KMS-11 (cell line): ENCODE data around the gene FBXO2.

ENCODE experiments used
- H2AFZ ChIP-seq: fragments of 200-600 bp; sonication (generic); 2 replicates; pipeline ENCODE4 v1.6.1; 2016; ENCODE audit warnings: antibody characterized with exemption, mixed run types, low read depth
- H3K27ac ChIP-seq: fragments of 200-600 bp; sonication (generic); 2 replicates; pipeline ENCODE4 v1.6.1; 2016; ENCODE audit warnings: mild to moderate bottlenecking, mixed run types
- H3K27me3 ChIP-seq: fragments of 200-600 bp; sonication (generic); 2 replicates; pipeline ENCODE4 v1.6.1; 2017; ENCODE audit warnings: mild to moderate bottlenecking, low read depth, mixed run types, moderate library complexity; ENCODE audit not compliant: insufficient read depth
- H3K36me3 ChIP-seq: fragments of 200-600 bp; sonication (generic); 2 replicates; pipeline ENCODE4 v1.6.1; 2017; ENCODE audit warnings: mild to moderate bottlenecking, mixed run types; ENCODE audit not compliant: insufficient read depth
- H3K4me1 ChIP-seq: fragments of 200-600 bp; sonication (generic); 2 replicates; pipeline ENCODE4 v1.6.1; 2016; ENCODE audit warnings: mild to moderate bottlenecking, low read depth, mixed run types; ENCODE audit not compliant: poor library complexity, severe bottlenecking
- H3K4me2 ChIP-seq: fragments of 200-600 bp; sonication (generic); 2 replicates; pipeline ENCODE4 v1.7.0; 2016; ENCODE audit warnings: mild to moderate bottlenecking, mixed run types
- H3K4me3 ChIP-seq: fragments of 200-600 bp; sonication (generic); IDR thresholded peaks from 2 replicates; pipeline ENCODE4 v1.6.1; 2017; ENCODE audit warnings: low read depth, low read length, mixed read lengths; ENCODE audit not compliant: insufficient read depth
- H3K79me2 ChIP-seq: fragments of 200-600 bp; sonication (generic); 2 replicates; pipeline ENCODE4 v1.6.1; 2016; ENCODE audit warnings: low read depth, mixed run types; ENCODE audit not compliant: insufficient read depth
- H3K9ac ChIP-seq: fragments of 200-600 bp; sonication (generic); 2 replicates; pipeline ENCODE4 v1.6.1; 2016; ENCODE audit warnings: mild to moderate bottlenecking, mixed run types
- H4K20me1 ChIP-seq: fragments of 200-600 bp; sonication (generic); 2 replicates; pipeline ENCODE4 v1.6.1; 2016; ENCODE audit warnings: mild to moderate bottlenecking, mixed run types; ENCODE audit not compliant: insufficient read depth
- TF ChIP-seq, protein P1 (sequence below): fragments of 200-600 bp; sonication (generic); conservative IDR thresholded peaks from 2 replicates; pipeline ENCODE4 v1.6.1; 2017; ENCODE audit warnings: low read depth, mild to moderate bottlenecking, antibody characterized with exemption, low read length, moderate library complexity, mixed read lengths

The FBXO2 gene

DNA sequence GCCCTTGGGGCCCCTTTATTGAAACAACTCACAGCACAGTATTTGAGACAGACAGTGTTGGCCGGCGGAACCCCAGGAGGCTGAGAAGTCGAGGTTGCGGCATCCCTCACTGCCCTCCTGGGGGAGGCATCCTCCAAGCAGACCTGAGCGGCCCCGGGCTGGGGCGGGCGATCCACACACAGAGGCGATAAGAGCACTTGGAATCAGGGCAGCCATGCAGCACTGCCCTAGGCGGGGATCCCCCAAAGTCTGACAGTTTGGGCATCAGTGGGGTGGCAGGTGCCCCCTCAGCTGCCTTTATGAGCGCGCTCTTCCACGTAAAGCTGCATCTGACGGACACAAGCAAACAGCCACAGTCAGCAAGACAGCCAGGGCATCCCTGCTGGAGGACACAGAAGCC is 20.3 kb upstream of the FBXO2 start:
- TF ChIP-seq, protein P1, sequence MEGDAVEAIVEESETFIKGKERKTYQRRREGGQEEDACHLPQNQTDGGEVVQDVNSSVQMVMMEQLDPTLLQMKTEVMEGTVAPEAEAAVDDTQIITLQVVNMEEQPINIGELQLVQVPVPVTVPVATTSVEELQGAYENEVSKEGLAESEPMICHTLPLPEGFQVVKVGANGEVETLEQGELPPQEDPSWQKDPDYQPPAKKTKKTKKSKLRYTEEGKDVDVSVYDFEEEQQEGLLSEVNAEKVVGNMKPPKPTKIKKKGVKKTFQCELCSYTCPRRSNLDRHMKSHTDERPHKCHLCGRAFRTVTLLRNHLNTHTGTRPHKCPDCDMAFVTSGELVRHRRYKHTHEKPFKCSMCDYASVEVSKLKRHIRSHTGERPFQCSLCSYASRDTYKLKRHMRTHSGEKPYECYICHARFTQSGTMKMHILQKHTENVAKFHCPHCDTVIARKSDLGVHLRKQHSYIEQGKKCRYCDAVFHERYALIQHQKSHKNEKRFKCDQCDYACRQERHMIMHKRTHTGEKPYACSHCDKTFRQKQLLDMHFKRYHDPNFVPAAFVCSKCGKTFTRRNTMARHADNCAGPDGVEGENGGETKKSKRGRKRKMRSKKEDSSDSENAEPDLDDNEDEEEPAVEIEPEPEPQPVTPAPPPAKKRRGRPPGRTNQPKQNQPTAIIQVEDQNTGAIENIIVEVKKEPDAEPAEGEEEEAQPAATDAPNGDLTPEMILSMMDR, result no peak
- Histone ChIP-seq H4K20me1 (no peaks in the 10 kb centered on the region), H3K36me3 (no peaks in the 10 kb centered on the region)

DNA sequence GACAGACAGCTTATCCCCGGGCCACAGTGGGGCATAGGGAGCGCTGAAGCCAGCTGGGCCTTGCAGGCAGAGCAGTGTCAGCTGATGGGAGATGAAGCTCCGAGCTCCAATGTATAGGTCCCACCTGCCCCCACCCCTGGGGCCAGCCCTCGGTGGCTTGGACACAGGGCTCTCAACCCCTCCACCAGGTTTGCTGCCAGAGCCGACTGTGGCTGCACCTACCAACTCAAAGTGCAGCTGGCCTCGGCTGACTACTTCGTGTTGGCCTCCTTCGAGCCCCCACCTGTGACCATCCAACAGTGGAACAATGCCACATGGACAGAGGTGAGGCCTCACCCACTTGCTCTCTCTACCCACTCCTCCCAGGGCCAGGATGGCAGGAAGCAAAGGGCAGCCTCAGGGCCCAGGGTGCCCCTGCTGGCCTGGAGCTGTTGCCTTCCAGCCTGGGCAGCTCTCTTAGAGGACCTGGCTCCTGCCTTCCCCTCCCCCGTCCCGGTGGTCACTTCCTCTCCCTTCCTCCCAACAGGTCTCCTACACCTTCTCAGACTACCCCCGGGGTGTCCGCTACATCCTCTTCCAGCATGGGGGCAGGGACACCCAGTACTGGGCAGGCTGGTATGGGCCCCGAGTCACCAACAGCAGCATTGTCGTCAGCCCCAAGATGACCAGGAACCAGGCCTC is 19.0 kb upstream of the FBXO2 start:
- no peaks in the 10 kb centered on the region for H3K79me2 ChIP-seq
- H4K20me1 ChIP-seq, result no peaks in the 10 kb centered on the region
- no peaks in the 10 kb centered on the region for H3K27me3 ChIP-seq
- TF ChIP-seq, protein P1, result no peak
- H3K4me3 ChIP-seq, result no peak overlapping the region
- H3K4me2 ChIP-seq, result no peak overlapping the region
- H3K27ac ChIP-seq, result no peak overlapping the region
- H2AFZ ChIP-seq, result no peak overlapping the region
- H3K4me1 ChIP-seq, result no peaks in the 10 kb centered on the region
- no peak overlapping the region for H3K9ac ChIP-seq
- no peaks in the 10 kb centered on the region for H3K36me3 ChIP-seq

More for the DNA sequence above, 20.3 kb upstream of the FBXO2 start:
- Histone ChIP-seq H3K27ac (no peak overlapping the region), H3K4me1 (no peaks in the 10 kb centered on the region), H3K79me2 (no peaks in the 10 kb centered on the region), H3K4me2 (no peak overlapping the region), H2AFZ (no peak overlapping the region), H3K27me3 (no peaks in the 10 kb centered on the region), H3K4me3 (no peak overlapping the region), H3K9ac (no peak overlapping the region)

DNA sequence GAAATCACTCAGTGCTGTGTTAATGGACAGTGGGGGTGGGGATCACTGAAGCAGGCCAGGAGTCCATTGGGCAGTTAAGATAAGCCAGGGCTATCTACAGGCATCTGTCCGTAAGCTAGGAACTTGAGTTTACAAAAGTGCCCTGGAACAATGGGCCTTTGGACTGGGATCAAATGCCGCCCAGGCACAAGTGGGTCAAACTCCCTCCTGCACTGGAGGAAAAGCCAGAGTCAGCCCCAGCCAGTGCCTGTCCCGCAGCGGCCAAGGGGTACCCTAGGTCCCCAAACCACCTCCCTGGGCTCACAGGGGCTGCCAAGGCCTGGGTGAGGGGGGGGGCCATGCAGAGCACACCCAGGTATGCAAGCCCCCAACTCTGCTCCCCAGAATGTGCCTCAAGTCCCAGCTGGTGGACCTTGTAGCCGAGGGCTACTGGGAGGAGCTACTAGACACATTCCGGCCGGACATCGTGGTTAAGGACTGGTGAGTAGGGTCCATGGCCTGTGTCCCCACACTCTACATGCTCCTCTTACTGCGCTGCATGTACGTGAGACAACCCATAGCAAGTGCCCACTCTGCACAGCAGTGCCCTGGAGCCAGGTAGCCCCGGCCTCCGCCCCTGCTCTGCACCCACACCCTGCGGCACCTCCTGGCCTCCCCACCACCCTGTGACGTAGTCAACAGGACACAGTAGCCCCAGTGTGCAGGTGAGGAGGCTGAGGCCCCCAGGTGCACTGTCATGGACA is 17.5 kb upstream of the FBXO2 start:
- Histone ChIP-seq H3K36me3 (no peaks in the 10 kb centered on the region), H4K20me1 (no peaks in the 10 kb centered on the region)
- TF ChIP-seq, protein P1, result no peak

GRCh38 chr1:11671205-11671543 is 16.9 kb upstream of the FBXO2 start:
- Histone ChIP-seq H3K27ac (no peak overlapping the region), H2AFZ (no peak overlapping the region), H3K4me1 (no peaks in the 10 kb centered on the region), H4K20me1 (no peaks in the 10 kb centered on the region), H3K4me3 (no peak overlapping the region), H3K4me2 (no peak overlapping the region), H3K36me3 (no peaks in the 10 kb centered on the region), H3K79me2 (no peaks in the 10 kb centered on the region), H3K27me3 (no peaks in the 10 kb centered on the region), H3K9ac (no peak overlapping the region)
- TF ChIP-seq, protein P1, result no peak

More for the DNA sequence above, 17.5 kb upstream of the FBXO2 start:
- H3K27ac ChIP-seq, result no peak overlapping the region
- H3K4me3 ChIP-seq, result no peak overlapping the region
- no peaks in the 10 kb centered on the region for H3K4me1 ChIP-seq
- H3K27me3 ChIP-seq, result no peaks in the 10 kb centered on the region
- no peaks in the 10 kb centered on the region for H3K79me2 ChIP-seq
- H3K9ac ChIP-seq, result no peak overlapping the region
- H3K4me2 ChIP-seq, result no peak overlapping the region
- H2AFZ ChIP-seq, result no peak overlapping the region
